ENCODE results near the gene SMIM10L1. TPM values are rescaled to one million over a fixed set of nuclear protein-coding genes. Genes with fewer than 3 reads are reported as not detected.

The SMIM10L1 gene
- total RNA-seq (2022; extraction: Qiagen RNA extraction; ENCODE audit: low read depth): 6.6 to 9.2 TPM (median 8.7 TPM) in 5 replicates

DNA sequence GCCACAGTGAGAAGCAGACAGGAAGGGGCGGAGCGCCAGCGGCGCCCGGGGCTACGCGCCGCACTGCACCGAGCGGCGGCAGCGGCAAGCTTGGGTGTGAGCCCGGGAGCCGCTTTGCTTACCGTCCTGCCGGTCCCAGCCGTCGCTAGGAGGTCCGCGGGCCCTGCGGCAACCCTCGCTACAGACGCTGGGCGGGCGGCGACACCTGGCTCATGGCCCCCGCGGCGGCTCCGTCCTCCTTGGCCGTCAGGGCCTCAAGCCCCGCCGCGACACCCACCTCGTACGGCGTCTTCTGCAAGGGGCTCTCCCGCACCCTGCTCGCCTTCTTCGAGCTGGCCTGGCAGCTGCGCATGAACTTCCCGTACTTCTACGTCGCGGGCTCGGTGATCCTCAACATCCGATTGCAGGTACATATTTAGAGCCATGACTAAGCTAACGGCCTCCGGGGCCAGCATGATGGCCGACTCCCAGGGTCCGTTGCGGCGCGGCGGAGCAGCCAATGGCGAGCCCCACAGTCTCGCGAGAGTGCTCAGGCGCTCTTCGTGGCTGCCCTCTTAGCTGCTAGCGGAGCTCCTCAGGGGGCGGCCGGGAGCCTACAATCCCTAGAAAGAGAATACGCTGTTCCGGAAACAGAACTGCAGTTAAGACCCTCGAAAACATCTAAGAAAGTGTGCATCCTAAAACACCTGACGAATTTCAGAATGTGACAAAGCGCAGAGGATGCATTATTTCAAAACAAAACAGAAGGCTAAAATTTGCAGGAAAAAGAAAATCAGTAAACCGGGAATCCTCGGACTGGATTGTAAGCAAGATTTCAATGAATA is at the start of gene SMIM10L1:
Gene SMIM10L1 (plus strand): TSS at position 50 of the 824 bp plus-strand sequence. CDS start 163 bp downstream, at position 213.

DNA sequence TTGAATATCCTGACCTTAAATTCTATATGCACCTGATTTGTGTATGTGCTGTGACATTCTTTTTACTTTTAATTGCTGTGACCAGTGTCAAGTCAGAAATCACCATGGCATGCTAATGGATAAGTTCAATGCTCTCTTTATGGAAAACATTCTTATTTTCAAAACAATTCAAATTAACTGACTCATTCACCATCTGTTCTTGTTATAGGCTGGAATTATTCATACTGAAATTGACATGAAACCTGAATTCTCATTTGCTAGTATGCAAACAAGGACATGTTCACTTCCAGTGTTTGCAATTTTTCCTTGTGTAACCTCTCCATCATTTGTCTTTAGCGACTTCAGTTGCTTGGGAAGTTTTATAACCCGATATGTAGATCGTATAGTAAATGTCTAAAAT is 36.7 kb upstream of the SMIM10L1 start, which contains the start of gene TAS2R30:
Gene TAS2R30 (minus strand): TSS at position 340 of the 400 bp plus-strand sequence. CDS start 400 bp downstream, outside the sequence.

DNA sequence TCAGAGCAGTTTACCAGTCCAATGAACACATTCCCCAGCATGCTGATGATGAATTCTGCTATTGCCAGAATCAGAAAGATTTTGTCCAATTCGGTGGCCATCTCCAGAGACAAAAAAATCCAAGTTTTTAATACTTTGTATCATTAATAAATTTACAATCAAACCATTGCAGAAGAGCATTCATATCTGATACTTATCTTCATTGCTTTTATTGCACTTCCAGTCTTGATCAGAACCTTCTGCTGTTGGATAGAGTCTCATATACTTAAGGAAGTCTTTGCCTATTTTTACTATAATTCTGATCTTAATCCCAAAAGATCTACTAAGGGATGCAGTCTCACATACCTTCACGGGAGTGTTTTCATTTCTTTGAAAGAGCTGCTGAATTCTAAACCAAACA is 15.8 kb downstream of the SMIM10L1 start, which contains the start of gene TAS2R42:
Gene TAS2R42 (minus strand): TSS at position 101 of the 400 bp plus-strand sequence. CDS start 0 bp downstream, at position 101.

Other genes starting within 250 kb of the SMIM10L1 start
- not detected in 5 replicates for gene PRH2, start 242.0 kb upstream of the SMIM10L1 start, total RNA-seq (2022; extraction: Qiagen RNA extraction; ENCODE audit: low read depth)
- gene TAS2R14, start 231.9 kb upstream of the SMIM10L1 start, total RNA-seq (2022; extraction: Qiagen RNA extraction; ENCODE audit: low read depth): 0.38 to 0.81 TPM (median 0.73 TPM) in 5 replicates
- not detected in 5 replicates for gene TAS2R50, start 184.3 kb upstream of the SMIM10L1 start, total RNA-seq (2022; extraction: Qiagen RNA extraction; ENCODE audit: low read depth)
- 0.07 to 0.09 TPM in 2 of 5 replicates, not detected in the others for gene TAS2R20, start 172.9 kb upstream of the SMIM10L1 start, total RNA-seq (2022; extraction: Qiagen RNA extraction; ENCODE audit: low read depth)
- gene TAS2R19, start 148.6 kb upstream of the SMIM10L1 start, total RNA-seq (2022; extraction: Qiagen RNA extraction; ENCODE audit: low read depth): 0.16 TPM in 1 of 5 replicates, not detected in the others
- 0.14 to 0.33 TPM (median 0.18 TPM) in 4 of 5 replicates, not detected in the other for gene TAS2R31, start 139.8 kb upstream of the SMIM10L1 start, total RNA-seq (2022; extraction: Qiagen RNA extraction; ENCODE audit: low read depth)
- gene TAS2R46, start 108.9 kb upstream of the SMIM10L1 start, total RNA-seq (2022; extraction: Qiagen RNA extraction; ENCODE audit: low read depth): not detected in 5 replicates
- gene TAS2R43, start 78.9 kb upstream of the SMIM10L1 start, total RNA-seq (2022; extraction: Qiagen RNA extraction; ENCODE audit: low read depth): not detected in 5 replicates
- not detected in 5 replicates for gene TAS2R30, start 36.5 kb upstream of the SMIM10L1 start, total RNA-seq (2022; extraction: Qiagen RNA extraction; ENCODE audit: low read depth)
- not detected in 5 replicates for gene TAS2R42, start 15.7 kb downstream of the SMIM10L1 start, total RNA-seq (2022; extraction: Qiagen RNA extraction; ENCODE audit: low read depth)
- not detected in 5 replicates for gene PRB3, start 98.5 kb downstream of the SMIM10L1 start, total RNA-seq (2022; extraction: Qiagen RNA extraction; ENCODE audit: low read depth)
- gene PRB4, start 139.2 kb downstream of the SMIM10L1 start, total RNA-seq (2022; extraction: Qiagen RNA extraction; ENCODE audit: low read depth): not detected in 5 replicates
- not detected in 5 replicates for gene PRB2, start 224.4 kb downstream of the SMIM10L1 start, total RNA-seq (2022; extraction: Qiagen RNA extraction; ENCODE audit: low read depth)

All from A549 treated with RU486 at 1 μM for 4 hours (cell line).